ENCODE data around the gene DENND1A. TPM values are rescaled to one million over a fixed set of nuclear protein-coding genes. Genes with fewer than 3 reads are reported as not detected.
A peak's percentile ranks its signal among the peaks of the same experiment; 100 is the strongest.

The DENND1A gene
- total and polyA plus RNA-seq, 9 donors = 9.3 to 16.0 (median 13.8) TPM

DNA sequence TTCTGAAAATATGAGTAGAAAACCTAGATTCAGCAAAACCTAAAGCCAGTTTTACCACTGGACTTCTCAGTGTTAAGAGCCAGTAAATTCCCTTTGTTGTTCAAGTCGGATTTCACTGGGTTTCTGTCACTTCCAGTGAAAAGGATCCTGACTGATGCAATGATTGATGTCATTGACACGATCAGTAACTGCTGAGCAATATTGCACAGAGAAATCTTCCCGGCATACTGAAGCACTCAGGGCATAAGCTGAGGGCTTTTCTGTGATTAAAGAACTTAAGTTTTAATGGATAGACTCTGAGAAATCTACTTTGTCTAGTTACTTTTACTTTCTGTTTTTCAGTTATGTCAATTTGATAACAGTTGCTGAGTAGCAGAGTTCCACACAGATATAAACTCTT lies 61.9 kb downstream of the DENND1A start:
- 83% methylated on average over 1 of the region's 3 CpGs for WGBS (ENCODE audit: insufficient coverage)
- no peak overlapping the region for H3K4me3 ChIP-seq (ENCODE audit: low read length)
- no peaks in the 10 kb centered on the region for H3K9me3 ChIP-seq (replicated peaks; ENCODE audit: control insufficient read depth, low read depth, low read length)
- peaks cover 4% of the 10 kb centered on the region for H3K4me1 ChIP-seq (ENCODE audit: control insufficient read depth, insufficient read depth, low read length)
- no peaks in the 10 kb centered on the region for H3K36me3 ChIP-seq (ENCODE audit: control insufficient read depth, insufficient read depth, low read length)
- no peak for DNase-seq
- no peaks in the 10 kb centered on the region for H3K27me3 ChIP-seq (ENCODE audit: control insufficient read depth, insufficient read depth, low read length)
- H3K27ac ChIP-seq (ENCODE audit: low read length) = no peak overlapping the region

GRCh38 chr9:123867034-123867433 lies 62.9 kb downstream of the DENND1A start:
- WGBS (ENCODE audit: insufficient coverage) = no CpG with 5 or more reads among the region's 3 CpGs
- Histone ChIP-seq H3K27me3 (ENCODE audit: control insufficient read depth, insufficient read depth, low read length) (no peaks in the 10 kb centered on the region), H3K36me3 (ENCODE audit: control insufficient read depth, insufficient read depth, low read length) (no peaks in the 10 kb centered on the region), H3K4me3 (ENCODE audit: low read length) (no peak overlapping the region), H3K27ac (ENCODE audit: low read length) (no peak overlapping the region), H3K9me3 (replicated peaks; ENCODE audit: control insufficient read depth, low read depth, low read length) (no peaks in the 10 kb centered on the region), H3K4me1 (ENCODE audit: control insufficient read depth, insufficient read depth, low read length) (peaks cover 4% of the 10 kb centered on the region)
- peak; percentile 45 for DNase-seq

- Histone ChIP-seq H3K27me3 (ENCODE audit: control insufficient read depth, insufficient read depth, low read length) (no peaks in the 10 kb centered on the region), H3K9me3 (replicated peaks; ENCODE audit: control insufficient read depth, low read depth, low read length) (no peaks in the 10 kb centered on the region), H3K4me1 (ENCODE audit: control insufficient read depth, insufficient read depth, low read length) (peaks cover 4% of the 10 kb centered on the region), H3K36me3 (ENCODE audit: control insufficient read depth, insufficient read depth, low read length) (no peaks in the 10 kb centered on the region), H3K27ac (ENCODE audit: low read length) (no peak overlapping the region), H3K4me3 (ENCODE audit: low read length) (no peak overlapping the region)
- DNase-seq = no peak
- WGBS (ENCODE audit: insufficient coverage) = no CpG with 5 or more reads among the region's 2 CpGs
Measured at GRCh38 chr9:123866497-123866896, 63.4 kb downstream of the DENND1A start.

DNA sequence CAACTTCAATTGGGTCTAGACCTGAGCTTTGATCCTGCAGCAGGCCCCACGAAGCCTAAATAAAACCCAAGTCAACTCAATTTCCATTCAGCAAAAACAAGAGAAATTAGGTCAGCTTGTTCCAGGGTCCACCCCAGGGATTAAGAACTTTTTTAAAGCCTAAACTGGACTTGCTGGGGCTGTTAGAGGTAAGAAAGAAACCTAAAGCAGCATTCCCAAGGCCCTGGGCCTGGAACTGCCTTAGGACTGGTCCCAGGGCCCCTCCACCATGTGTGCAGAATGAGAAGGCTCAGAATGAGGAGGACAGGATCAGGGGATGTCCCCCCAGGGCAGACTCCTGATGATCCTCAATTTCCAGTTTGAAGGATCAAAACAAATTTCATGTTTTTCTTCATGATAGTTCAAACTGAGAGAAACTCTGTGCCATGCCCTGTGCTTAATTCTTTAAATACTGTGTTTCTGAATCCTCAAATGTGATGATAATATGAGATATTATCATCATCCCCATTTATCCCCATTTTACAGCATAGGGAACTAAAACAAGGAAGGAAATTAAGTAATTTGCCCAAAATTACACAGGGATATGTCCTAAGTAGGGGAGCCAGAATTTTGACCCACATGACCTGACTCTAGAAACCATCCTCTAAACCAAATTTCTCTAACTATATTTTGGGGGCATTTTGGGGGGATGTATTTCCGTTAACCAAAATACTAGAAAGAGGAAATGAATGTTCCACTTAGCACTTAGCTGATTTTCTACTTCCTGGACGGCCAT lies 64.5 kb downstream of the DENND1A start:
- Histone ChIP-seq H3K27ac (ENCODE audit: low read length) (no peak overlapping the region), H3K4me3 (ENCODE audit: low read length) (no peak overlapping the region), H3K4me1 (ENCODE audit: control insufficient read depth, insufficient read depth, low read length) (peaks cover 8% of the 10 kb centered on the region), H3K36me3 (ENCODE audit: control insufficient read depth, insufficient read depth, low read length) (no peaks in the 10 kb centered on the region), H3K27me3 (ENCODE audit: control insufficient read depth, insufficient read depth, low read length) (no peaks in the 10 kb centered on the region), H3K9me3 (replicated peaks; ENCODE audit: control insufficient read depth, low read depth, low read length) (no peaks in the 10 kb centered on the region)
- WGBS (ENCODE audit: insufficient coverage) = no CpG with 5 or more reads among the region's 3 CpGs
- DNase-seq = no peak

DNA sequence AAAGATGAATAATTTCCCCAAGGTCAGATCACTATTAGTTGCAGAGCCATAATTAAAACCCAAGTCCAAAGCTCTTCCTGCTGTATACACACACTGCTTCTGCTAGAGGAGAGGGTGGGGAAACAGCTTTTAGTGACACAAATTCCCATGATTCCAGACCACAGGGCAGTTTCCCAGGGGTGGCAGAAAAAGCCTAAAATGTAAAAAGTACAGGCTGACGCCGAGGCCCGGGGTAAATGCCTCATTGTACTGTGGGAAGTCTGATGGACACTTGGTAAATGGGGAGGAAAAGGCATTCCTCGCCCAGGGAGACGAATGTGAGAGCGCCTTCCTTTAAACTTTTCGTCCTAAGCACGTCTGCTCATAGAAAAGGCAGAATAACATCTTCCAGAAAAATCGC lies 65.7 kb downstream of the DENND1A start:
- WGBS (ENCODE audit: insufficient coverage) = 80% methylated on average over 1 of the region's 9 CpGs
- peaks cover 8% of the 10 kb centered on the region for H3K4me1 ChIP-seq (ENCODE audit: control insufficient read depth, insufficient read depth, low read length)
- DNase-seq = no peak
- no peak overlapping the region for H3K27ac ChIP-seq (ENCODE audit: low read length)
- no peak overlapping the region for H3K4me3 ChIP-seq (ENCODE audit: low read length)
- no peaks in the 10 kb centered on the region for H3K27me3 ChIP-seq (ENCODE audit: control insufficient read depth, insufficient read depth, low read length)
- no peaks in the 10 kb centered on the region for H3K9me3 ChIP-seq (replicated peaks; ENCODE audit: control insufficient read depth, low read depth, low read length)
- H3K36me3 ChIP-seq (ENCODE audit: control insufficient read depth, insufficient read depth, low read length) = no peaks in the 10 kb centered on the region

GRCh38 chr9:123863164-123863855 lies 66.6 kb downstream of the DENND1A start:
- H3K4me1 ChIP-seq (ENCODE audit: control insufficient read depth, insufficient read depth, low read length) = peaks cover 8% of the 10 kb centered on the region
- H3K36me3 ChIP-seq (ENCODE audit: control insufficient read depth, insufficient read depth, low read length) = no peaks in the 10 kb centered on the region
- H3K4me3 ChIP-seq (ENCODE audit: low read length) = no peak overlapping the region
- H3K27me3 ChIP-seq (ENCODE audit: control insufficient read depth, insufficient read depth, low read length) = no peaks in the 10 kb centered on the region
- no peak overlapping the region for H3K27ac ChIP-seq (ENCODE audit: low read length)
- peak; percentile 73 for DNase-seq
- H3K9me3 ChIP-seq (replicated peaks; ENCODE audit: control insufficient read depth, low read depth, low read length) = no peaks in the 10 kb centered on the region
- no CpG with 5 or more reads among the region's 5 CpGs for WGBS (ENCODE audit: insufficient coverage)

DNA sequence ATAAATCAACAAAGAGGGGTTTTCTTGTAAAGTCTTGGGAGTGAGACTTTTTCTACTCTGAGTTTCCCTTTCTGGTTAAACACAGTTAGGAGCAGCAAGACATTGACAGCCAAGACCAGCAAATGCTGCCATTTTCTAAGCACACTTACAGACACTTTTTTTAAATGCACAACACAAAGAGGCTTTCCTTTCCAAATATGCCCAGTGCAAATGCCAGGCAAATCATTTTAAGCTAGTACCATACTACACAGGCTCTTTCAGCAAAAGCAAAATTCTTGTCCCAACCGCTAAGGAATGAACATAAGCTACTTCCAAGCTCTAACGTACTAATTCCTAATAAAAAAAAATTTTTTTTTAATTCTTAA lies 68.2 kb downstream of the DENND1A start:
- no peaks in the 10 kb centered on the region for H3K36me3 ChIP-seq (ENCODE audit: control insufficient read depth, insufficient read depth, low read length)
- peaks cover 8% of the 10 kb centered on the region for H3K4me1 ChIP-seq (ENCODE audit: control insufficient read depth, insufficient read depth, low read length)
- no peaks in the 10 kb centered on the region for H3K27me3 ChIP-seq (ENCODE audit: control insufficient read depth, insufficient read depth, low read length)
- H3K9me3 ChIP-seq (replicated peaks; ENCODE audit: control insufficient read depth, low read depth, low read length) = no peaks in the 10 kb centered on the region
- no peak overlapping the region for H3K27ac ChIP-seq (ENCODE audit: low read length)
- no CpG with 5 or more reads among the region's 2 CpGs for WGBS (ENCODE audit: insufficient coverage)
- no peak overlapping the region for H3K4me3 ChIP-seq (ENCODE audit: low read length)
- DNase-seq = no peak

DNA sequence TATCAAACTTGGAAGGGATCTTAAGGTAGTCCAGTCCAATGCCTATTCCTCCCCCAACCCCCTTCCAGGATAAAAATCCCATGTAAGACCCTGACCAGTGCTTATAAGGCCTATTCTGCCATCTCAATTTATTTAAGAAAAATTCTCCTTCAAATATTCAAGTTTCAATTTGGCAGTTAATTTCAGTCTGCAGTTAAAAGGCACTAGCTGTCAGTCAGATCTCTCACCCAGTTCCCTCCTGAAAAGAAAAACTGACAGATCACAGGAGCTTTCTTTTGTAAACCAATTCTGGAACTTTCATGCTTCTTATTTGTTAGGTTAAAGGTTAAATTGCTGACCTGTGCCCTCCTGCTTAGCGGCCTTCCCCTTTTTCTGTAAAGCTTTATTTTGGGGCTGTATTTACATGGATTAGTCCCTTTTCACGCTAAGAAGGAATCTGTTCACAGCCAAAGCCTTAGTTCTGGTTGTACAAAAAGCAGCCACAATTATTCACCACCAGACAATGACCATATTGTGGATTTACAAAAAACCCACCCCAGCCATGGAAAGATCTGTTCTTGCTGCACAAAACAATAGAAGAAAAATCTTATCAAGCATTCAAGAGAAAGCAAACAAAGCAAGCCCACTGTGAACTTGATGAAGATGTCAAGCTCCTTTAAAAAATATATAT lies 68.7 kb downstream of the DENND1A start:
- Histone ChIP-seq H3K9me3 (replicated peaks; ENCODE audit: control insufficient read depth, low read depth, low read length) (no peaks in the 10 kb centered on the region), H3K27ac (ENCODE audit: low read length) (no peak overlapping the region), H3K36me3 (ENCODE audit: control insufficient read depth, insufficient read depth, low read length) (no peaks in the 10 kb centered on the region), H3K4me1 (ENCODE audit: control insufficient read depth, insufficient read depth, low read length) (peaks cover 8% of the 10 kb centered on the region), H3K27me3 (ENCODE audit: control insufficient read depth, insufficient read depth, low read length) (no peaks in the 10 kb centered on the region), H3K4me3 (ENCODE audit: low read length) (no peak overlapping the region)
- no peak for DNase-seq
- WGBS (ENCODE audit: insufficient coverage) = no CpG with 5 or more reads among the region's 2 CpGs

- Histone ChIP-seq H3K27me3 (ENCODE audit: control insufficient read depth, insufficient read depth, low read length) (no peaks in the 10 kb centered on the region), H3K4me3 (ENCODE audit: low read length) (no peak overlapping the region), H3K36me3 (ENCODE audit: control insufficient read depth, insufficient read depth, low read length) (no peaks in the 10 kb centered on the region), H3K27ac (ENCODE audit: low read length) (no peak overlapping the region), H3K4me1 (ENCODE audit: control insufficient read depth, insufficient read depth, low read length) (peaks cover 8% of the 10 kb centered on the region), H3K9me3 (replicated peaks; ENCODE audit: control insufficient read depth, low read depth, low read length) (no peaks in the 10 kb centered on the region)
- no peak for DNase-seq
- WGBS (ENCODE audit: insufficient coverage) = no CpG with 5 or more reads among the region's 4 CpGs
Measured at GRCh38 chr9:123860603-123861002, 69.3 kb downstream of the DENND1A start.

DNA sequence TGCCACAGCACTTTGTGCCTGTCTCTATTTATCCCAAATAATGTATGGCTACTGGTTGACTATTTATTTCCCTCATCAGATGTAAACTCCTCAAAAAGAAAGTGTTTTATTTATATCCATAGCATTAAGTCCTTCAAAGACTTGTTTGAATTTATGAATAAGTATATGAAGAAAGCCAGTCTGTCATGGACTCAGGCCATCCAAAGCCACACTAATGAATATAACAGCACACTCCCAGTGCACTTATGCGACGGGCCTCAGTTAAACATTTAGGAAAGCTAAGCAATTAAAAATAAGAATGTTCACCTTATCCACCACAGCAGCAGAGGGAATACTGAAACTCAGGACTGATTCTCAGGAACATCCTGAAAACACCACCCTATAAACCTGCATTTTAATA lies 77.5 kb downstream of the DENND1A start:
- DNase-seq = no peak
- Histone ChIP-seq H3K4me3 (ENCODE audit: low read length) (no peak overlapping the region), H3K9me3 (replicated peaks; ENCODE audit: control insufficient read depth, low read depth, low read length) (peaks cover 3% of the 10 kb centered on the region), H3K27me3 (ENCODE audit: control insufficient read depth, insufficient read depth, low read length) (no peaks in the 10 kb centered on the region), H3K36me3 (ENCODE audit: control insufficient read depth, insufficient read depth, low read length) (peaks cover 2% of the 10 kb centered on the region), H3K27ac (ENCODE audit: low read length) (no peak overlapping the region), H3K4me1 (ENCODE audit: control insufficient read depth, insufficient read depth, low read length) (no peaks in the 10 kb centered on the region)
- WGBS (ENCODE audit: insufficient coverage) = no CpG with 5 or more reads among the region's 2 CpGs

All from muscle of leg (tissue), 11 donors.